Ammon's horn (tissue), 1 donor: ENCODE results near the gene TAPT1.
"Not testable (repeated sequence)": the region's sequence is repeated elsewhere in the genome, so short reads cannot be mapped to it uniquely, and the experiment has no call there.

Experiments
- DNase-seq: peaks from one replicate; pipeline ENCODE4 v3.0.0-alpha.2; 2016; ENCODE audit warnings: low spot score

TAPT1 gene

DNA sequence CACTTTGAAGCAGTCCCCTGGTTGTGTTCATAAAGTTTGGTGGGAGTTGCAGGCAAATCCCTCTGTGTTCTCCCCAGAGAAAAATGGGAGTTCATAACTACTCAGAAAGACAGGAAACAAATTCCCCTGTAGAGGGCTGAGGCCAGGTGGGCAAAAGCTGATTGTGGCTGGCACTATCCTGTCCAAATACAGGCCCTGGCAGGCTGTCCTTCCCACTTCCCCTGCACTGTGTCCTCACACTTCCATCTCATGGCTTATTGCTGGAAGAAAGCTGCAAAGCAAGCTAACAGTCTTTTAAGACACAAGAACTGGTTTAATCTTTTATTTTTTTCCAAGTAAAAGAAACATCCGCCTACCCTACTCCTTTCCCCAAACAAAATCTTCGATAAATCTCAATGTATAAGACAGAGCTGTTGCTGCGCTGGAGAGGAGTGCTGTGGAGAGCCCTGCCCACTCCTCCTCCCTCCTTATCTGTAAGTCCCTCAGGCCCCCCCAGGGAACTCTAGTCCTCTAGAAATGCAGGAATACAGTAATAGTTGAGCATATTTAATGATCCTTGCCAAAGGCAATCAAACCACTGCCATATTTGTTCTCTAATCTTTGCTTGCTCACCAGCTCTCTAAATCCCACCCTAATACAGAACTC is 14.0 kb downstream of the TAPT1 start:
- DNase-seq, result no peak

DNA sequence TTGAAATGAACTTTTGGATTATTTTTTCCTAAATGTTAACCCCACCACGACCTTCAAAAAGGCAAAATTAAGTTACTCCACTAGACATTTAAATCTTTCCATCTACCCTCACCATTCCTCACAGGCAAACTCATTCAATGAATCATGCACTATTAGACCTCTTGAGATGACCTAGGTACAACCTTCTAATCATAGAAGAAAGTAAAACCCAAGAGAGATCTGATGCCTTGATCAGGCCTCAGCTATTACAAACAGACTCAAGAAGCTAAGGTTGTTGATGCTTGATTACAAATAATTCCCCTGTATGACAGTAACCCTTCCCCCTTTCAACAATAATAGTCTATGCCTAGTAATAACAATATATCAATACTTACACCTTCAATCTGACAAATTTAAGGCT is 18.9 kb downstream of the TAPT1 start:
- DNase-seq, result no peak

DNA sequence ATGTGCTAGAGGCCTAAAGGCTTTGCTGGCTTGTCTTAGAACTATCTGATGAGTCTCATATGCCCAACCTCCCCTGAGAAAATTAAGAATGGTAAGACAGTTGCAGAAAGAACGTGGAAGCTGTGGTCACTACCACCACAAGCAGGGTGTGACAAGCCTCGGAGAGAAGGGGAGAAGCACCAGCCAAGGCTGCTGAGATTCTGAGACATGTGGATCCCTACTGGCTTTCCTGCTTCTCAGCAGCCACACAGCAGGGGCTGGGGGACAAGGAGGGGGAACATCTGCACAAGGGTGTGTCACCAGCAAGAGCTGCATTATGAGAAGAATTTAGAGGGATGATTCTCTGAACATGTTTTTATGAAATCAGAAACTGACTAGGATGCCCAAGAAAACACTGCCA is 19.4 kb downstream of the TAPT1 start:
- no peak for DNase-seq

DNA sequence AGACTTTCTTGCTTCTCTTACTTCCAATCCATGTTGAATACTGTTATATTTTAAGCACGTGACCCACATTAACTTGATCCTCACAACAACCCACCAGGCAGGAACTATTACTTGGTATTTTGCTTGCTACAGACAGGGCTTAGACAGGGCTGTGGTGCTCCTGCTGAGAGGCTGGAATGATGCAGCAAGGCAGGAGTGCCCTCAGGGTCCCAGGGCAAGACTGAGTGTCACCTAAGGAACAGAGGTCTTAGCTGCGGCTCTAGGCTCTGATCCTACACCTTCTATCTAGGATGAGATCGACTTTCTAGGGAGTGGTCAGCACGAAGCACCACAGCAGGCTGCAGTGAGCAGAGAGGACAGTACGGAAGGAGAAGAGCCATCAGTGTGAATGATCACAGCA is 20.0 kb downstream of the TAPT1 start:
- no peak for DNase-seq

DNA sequence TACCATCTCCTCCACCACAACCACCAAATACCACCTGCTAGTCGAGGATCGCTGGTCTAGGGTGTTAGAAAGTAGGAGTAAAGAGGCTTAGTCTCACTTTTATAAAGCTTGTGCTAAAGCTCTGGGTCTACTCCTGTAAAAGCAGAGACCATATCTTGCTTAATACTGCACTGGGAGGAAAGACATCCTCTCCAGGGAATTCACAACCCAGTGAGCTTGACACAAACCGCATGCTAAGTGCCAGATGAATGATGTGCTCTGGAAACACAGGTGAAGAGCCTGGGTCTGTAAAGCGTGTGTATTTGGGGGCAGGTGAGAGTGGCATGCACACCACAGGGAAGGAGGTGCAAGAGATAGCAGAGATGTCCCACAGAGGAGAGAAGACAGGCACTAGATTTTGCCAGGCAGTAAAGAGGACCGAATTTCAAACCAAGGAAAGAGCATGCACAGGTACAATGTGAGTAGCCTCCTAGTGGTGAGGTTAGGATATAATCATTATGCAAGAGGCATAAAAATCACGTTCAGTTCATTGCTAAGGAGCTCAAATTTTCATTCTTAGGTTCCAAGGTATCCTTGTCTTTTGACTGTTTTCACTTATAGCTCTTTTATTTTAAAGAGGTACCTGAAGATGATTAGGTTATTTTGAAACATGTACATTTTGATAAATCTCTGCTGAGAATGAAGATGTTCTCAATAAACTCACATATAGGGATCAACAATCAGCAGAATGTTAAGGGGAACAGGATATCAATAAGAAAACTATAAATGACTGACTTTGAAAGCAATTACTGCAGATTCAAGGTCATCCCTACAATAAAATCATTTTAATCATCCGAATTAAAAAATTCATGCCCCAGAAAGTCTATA is 20.7 kb downstream of the TAPT1 start:
- DNase-seq, result no peak

DNA sequence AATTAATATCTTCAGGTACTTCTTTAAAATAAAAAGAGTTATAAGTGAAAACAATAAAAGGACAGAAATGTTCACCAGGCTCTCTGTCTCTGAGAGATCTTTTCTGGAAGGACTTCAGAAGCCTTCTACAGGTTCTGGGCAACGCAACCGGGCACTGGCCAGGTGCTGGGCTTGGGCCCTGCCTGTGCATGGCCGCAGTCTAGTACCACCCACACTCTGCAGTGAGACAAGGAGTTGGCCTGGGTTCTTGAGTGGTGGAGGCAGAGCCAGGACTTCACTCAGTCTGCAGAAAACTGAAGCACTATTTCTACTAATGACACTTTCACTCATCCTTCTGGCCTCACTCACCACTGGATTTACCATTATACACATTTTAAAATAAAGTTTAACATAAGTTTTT is 21.8 kb downstream of the TAPT1 start:
- no peak for DNase-seq

DNA sequence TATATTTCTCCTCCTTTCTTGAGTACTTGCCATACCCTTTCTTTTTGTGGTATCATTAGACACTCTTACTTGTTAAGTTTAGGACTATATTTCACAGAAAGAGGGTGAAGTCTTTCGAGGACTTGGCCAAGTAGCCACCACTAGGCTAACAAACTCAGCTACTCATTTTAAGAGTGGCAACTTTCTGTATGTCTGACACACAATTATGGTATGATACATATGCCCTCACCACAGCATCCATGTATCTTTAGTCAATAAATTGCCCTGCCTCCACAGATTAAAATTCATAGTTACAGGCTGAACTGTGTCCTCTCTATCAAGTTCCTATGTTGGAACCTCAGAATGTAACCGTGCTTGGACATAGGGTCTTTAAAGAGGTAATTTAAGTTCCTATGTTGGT is 23.2 kb downstream of the TAPT1 start:
- DNase-seq, result no peak

DNA sequence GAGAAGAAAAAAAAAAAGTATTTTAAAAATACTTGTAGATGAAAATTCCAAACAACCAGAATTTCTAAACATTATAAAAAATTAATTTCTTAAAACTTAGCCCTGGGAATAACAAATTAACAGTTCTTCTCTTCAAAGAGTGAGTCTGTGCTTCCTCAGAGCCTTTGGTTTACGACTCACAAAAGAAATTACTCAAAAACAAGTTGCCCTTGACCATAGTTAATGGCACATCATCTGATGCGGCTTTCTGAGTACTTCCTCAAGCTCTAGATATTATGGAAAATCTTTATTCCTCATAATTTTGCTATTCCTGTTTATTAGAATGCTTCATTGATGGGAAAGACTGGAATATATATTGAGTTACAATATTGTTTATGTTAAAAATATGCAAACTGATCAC is 23.7 kb downstream of the TAPT1 start:
- DNase-seq, result no peak

DNA sequence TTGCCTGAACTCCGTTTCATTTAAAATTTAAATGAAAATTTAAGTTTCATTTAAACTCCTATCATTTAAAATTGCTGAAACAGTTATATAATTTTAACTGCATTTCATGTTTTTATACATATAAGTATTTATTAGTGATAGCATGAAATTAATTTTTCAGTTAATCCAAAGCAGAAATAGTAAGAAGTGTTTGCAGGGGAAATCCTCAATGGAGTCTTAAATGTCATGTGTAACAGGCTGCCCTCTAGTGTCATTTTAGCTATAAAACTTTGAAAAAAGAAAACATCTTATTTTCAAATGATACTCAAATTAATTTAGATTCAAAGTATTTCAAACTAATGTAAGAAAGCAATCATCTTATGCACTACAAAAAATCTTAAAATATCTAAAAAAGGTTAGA is 27.2 kb downstream of the TAPT1 start:
- peak; percentile 41 for DNase-seq

DNA sequence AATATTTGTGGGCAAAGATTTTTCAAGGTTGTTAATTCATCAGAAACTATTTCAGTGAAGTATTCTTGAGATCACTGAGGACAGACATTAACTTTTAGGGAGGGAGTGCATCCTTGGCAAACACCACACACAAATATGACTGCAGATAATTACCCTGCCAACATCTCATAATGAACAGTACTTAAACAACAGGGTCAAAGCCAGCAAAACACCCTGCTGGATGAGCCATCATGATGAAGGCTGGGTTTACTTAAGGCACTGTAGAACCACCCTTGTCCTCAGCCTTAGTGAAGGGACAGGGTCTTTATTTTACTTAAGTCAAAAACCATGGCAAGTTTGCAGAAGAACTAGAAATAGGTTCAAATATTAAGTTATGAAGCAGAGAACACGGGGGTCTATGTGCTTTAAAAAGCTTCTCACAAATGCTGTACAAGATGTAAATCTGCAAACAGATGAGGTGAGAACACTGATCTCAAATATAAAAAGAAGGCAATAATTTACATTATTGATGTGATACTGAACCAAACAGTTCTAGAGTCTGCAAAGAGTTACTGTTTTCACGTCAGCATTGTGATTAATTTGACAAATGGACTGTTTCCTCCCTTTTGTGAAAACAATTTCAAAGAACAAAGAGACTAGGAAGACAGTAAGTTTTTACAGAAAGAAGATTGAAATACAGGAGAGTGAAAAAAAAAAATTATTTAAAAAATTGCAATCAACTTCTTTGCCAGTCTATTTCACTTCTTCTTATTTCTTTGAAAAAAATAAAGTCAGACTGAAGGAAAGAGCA is 28.2 kb downstream of the TAPT1 start:
- no peak for DNase-seq

DNA sequence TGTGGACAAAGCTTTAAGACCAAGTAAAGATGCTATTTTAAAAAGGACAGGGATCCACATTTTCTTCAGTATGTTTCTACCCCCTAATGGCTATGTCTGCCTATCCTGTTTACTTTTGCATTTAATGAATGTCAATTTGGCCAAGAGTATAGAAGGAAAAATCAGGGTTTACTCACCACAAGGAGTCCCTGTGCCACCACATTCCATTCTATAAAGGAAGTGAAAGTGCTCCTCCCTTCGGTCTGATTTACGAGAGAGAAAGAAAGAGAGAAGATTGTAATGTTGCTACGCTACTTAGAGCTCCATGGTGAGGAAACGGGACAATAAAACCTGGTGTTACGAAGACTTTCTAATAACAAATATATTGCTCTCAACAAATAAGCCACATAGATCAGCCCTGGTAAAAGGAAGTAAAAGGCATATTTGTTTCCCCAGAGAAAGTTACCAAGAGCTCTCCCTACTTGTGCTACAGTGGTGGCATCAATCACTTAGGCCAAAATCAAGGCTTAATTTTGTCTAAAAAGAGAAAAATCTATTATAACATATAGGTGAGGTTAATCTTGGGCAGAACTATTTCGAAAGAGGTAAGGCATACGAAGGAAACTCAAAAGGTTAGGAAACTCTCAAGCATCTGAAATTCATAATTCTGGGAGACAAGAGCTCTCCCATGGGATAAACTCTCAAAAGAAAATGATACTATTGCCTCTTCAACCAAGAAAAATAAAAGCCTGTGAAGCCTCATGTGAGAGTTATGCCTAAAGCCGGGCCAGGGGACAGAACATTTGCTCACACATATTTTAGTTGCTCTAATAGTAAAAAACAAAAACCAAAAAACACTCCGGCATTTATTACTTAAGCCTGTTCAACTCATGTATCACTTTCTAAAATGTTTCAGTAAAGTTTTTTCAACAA is 29.5 kb downstream of the TAPT1 start:
- DNase-seq, result peak; percentile 68

DNA sequence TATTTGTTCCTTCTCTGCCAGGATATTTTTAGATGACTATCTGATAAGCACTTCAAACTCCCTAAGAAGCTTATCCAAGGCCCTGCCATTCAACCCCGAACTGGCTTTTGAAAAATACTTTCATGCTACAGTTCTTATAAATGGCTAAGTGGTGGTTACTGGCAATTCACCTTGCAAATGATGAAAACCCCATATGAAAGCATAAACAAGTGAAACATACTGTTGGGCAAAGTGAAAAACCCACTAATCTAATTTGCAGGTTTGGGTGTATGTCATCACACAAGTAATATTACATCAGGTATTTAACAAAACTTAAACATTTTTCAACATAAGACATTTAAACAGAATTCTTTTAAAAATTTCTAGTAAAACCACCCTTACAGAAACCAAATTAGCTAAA is 31.1 kb downstream of the TAPT1 start:
- DNase-seq, result no peak

DNA sequence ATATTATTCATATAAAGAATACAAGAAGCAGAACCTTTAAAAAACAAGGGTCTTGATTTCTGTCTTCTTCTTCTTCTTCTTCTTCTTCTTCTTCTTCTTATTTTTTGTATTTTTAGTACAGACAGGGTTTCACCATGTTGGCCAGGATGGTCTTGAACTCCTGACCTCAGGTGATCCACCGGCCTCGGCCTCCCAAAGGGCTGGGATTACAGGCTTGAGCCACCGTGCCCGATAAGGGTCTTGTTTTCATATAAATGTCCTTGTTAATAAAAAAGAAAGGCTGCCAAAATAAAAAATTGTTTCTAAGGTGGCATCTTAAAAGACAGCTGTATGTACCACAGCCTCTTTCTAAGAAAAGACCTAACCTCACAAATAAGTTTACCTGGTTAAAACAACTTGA is 31.5 kb downstream of the TAPT1 start:
- DNase-seq, result not testable (repeated sequence)

DNA sequence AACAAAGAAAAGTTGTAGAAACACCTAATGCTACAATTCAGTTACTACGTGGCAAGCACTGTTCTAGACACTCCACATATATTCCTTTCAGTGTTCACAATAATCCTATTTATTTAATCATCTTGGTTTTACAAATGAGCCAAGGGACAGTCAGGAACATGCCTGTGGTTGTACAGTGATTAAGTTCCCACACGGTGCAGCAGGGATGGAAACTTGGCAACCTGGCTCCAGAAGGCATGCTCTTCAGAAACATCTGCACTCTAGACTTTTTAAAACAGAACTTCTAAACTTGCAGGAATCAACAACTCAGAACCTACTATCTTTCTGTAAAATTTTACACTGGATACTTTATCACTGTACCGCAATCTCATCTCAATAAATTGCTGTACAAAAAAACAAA is 32.1 kb downstream of the TAPT1 start:
- no peak for DNase-seq

DNA sequence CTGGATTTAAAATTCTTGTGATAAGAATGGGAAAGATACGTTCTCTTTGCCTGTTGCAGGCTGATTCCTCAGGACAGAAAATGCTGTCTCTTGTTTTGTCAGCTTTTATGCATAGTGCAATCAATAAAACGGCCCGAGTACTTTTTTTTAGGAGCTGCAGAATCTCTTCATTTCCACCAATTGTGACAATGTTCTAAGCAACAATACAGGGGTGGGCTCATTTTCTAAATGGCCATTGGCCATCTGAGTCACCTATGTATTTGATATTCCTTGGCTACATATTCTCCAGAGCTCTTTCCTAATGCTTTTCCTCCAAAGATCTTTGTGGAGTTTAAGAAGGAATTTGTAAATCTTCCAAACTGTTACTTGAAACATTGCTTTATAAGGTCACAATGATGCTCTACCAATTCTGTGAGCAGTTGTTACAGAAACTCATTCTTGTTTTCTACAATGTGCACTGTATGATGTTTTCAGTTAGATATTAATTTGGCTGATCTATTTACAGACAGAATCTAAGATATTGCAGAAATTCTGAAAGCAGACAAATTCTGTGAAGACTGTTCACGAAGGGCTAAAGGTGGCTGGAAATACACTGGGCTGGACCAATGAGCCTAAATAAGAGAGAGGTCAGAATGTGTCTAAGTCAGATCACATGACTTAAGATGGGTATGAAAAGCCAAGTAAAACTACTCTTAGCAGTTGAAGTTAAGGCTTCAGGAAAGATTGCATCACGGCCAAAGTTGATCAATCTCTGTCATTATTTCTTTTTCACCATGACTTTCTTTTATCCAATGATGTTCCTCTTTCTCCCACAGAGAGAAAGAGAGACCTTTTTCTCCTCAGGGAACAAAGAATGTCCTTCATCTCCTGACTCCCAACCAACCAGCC is 33.4 kb downstream of the TAPT1 start:
- DNase-seq, result no peak

DNA sequence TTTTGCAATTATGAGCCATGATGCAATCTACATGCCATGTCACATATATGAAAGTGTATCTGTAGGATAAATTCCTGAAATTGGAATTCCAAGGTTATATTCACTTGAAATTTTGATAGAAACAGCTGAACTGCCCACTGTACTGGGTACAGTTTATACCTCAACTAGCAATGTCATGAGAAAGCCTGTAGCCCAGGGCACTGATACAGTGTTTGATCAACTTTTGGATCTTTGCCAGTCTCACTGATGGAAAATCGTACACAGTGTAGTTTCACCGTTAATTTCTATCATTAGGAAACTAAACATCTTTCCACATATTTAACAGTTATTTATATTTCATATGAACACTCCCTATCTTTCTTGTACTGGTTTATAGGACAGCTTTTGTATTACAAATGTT is 34.2 kb downstream of the TAPT1 start:
- no peak for DNase-seq

DNA sequence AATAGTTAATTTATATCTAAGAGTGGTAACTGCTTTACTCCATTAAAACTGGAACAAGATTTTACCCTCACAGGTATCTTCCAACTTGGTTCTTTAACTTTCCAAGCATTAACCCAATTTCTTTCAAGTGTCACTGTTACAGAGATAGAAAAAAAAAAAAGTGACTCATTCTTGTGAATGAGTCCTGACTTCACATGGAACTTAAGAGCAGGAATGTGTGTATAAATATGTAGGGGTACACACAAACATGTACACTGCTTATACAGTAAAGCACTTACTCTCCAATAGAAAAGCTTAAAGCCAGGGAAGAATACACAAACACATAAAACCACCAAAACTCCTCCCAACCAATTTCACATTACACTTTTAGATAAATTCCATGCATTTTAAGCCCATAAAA is 38.8 kb downstream of the TAPT1 start:
- no peak for DNase-seq

DNA sequence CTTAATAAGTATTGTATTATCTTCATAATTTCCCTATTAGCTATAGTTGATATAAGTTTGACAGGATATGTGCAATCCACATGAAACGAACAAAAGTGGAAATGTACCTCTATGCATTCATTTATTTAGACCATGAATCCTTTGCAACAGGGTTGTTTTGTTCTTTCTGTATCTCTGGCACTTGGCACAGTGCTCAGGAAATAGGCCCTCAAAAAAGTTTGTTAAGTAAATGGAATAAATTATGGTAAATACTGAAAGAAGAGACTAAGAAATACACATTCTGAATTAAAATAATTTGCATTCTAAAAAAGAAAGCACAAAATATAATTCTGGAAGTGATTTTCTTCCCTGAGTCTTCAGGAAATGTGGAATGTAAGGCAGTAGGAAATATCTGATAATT is 39.3 kb downstream of the TAPT1 start:
- DNase-seq, result no peak

DNA sequence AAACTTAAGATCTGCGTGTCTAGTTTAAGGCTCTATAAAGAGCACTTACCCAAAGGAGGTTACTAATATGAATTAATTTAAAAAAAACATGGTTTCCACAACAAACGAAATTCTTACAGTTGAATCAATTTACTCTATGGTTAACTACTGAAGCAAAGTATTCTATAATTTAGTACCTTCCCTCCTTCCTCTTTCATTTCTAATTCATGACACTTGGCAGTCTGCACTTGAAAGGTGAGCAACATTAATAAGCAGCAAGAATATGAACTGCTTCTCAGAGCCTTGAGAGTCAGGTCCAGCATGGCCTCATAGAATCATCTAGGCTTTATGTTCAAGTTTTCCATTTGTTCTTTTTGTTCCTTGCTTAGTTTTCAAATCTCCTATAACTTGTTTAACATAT is 42.7 kb downstream of the TAPT1 start:
- no peak for DNase-seq

DNA sequence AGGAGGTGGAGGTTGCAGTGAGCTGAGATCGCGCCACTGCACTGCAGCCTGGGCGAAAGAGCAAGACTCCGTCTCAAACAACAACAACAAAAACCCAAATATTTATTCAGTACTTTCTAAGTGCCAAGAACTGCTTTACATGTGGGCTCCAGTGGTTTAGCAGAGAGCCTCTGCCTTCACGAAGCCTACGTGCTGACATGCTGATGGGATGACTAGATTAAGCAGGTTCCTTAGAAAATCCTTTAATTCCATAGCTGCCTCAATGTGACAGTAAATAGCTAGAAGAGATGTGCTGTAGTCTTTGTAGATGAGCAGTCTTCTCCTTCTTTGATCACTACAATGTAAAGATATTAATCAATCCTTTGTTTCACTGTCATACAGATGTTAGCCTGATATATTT is 49.6 kb downstream of the TAPT1 start:
- no peak for DNase-seq

DNA sequence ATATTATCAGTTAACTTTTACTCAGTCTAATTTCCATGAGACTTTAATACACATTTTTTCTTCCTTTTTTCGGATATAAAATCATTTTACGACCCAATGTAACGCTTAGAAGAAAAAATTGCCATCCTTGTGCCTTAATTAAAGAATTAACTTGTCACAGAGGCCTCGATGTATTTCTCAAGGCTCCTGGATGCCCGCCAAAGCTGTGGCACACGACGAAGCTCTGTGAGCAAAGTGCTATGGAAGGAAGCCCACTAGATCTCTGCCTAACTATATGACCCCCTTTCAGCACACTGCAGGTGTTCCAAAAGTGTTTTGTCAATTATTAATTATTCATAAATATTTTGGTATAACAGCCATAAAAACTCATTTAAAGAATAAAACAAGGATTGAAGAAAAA is 54.4 kb downstream of the TAPT1 start:
- no peak for DNase-seq
